Stimulated activated CD4-positive, alpha-beta T cell treated with anti-CD3 and anti-CD28 coated beads, TNF-alpha, amount 100 ng/mL, for 4 hours (primary cell): ENCODE data around the gene CGB3.

Experiments
- DNase-seq, 3 experiments: peaks; one replicate each; pipeline ENCODE4 v3.0.0-alpha.2; 2020; ENCODE audit warnings: low read depth in 3 of 3

Gene CGB3

DNA sequence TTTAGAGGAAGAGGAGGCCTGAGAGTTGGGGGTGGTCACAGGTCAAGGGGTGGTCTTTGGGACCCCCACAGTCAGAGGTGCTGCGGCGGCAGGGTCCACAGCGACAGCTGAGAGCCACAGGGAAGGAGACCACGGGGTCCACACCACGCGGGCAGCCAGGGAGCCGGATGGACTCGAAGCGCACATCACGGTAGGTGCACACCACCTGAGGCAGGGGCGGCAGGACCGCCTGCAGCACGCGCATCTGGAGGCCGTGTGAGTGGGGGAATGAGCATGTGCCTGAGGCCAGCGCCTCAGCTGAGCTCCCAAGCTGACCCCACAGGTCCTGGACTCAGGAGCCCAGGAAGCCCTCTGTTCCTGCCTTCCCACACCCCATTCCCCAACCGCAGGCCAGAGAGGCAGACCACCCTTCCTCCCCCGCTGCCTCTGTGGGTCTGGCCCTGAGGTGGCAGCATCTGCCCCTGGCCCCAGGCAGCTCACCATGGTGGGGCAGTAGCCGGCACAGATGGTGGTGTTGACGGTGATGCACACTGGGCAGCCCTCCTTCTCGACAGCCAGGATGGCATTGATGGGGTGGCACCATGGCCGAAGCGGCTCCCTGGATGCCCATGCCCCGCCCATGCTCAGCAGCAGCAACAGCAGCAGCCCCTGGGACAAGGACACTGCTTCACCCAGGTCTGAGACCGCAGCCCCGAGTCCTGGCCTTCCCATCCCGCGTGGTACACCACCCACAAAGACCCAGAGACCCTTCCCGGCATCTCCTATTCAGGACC lies 7.9 kb downstream of the CGB3 start:
- no peak for DNase-seq

- no peak for DNase-seq
Observed at GRCh38 chr19:49014870-49015255, 9.3 kb downstream of the CGB3 start.

DNA sequence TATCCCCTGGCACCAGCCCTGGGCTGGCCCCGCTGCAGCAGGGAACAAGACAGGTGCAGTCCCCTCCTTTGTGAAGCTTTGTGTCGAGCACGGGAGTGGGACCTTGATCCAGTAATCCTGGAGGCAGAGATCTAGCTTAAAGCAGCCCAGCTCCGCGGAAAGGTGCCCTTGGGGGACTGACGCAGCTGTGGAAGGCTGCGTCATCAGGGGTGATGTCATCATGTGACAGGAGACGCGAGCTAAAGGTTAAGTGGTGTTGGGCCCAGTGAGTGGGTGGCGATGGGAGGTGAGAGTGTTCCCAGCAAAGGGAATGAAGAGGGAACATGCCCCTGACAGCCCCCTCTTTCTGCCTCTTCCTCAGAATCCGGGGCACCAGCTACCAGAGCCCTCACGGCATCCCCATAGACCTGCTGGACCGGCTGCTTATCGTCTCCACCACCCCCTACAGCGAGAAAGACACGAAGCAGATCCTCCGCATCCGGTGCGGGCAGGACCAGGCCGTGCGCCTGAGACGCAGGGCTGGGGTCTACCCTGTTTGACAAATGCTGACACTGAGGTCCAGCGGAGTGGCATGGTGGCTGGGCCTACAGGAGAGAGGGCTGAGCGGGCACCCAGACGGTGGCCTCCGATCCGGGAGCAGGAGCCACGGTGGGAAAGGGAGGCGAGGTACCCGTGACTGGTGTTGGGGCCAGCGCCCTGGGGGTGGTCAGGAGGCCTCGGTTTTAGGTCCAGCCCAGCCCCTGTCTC lies 9.8 kb downstream of the CGB3 start:
- no peak for DNase-seq

DNA sequence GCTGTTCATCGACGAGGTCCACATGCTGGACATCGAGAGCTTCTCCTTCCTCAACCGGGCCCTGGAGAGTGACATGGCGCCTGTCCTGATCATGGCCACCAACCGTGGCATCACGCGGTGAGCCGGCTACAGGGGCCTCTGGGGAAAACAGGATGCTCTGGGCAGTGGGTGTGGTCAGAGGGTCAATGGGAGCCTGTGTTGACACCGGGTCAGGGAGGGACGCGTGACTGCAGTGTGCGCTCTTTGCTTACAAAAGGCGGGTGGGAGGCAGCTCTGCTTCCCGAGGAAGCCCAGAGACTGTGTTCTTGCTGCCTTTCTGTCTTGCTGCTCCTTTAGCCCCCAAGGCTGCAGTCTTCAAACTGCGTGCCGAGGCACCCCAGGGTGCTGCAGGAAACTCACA lies 12.9 kb downstream of the CGB3 start:
- DNase-seq, result no peak

DNA sequence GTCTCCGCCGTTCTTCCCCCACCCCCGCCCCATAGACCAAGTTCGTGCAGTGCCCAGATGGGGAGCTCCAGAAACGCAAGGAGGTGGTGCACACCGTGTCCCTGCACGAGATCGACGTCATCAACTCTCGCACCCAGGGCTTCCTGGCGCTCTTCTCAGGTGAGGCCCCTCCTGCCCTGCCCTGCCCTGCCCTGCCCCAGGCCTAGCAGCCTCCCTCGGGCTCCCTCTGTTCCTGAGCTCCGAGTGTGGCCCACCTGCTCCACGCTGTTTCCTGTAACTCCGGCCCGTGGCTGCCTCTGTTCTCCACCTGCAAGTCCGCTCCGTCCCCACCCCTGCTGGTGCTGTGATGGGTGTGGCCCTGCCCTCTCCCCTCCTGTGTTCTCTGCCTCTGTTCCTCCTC lies 13.7 kb downstream of the CGB3 start:
- no peak for DNase-seq

GRCh38 chr19:49009828-49010227 lies 14.3 kb downstream of the CGB3 start:
- no peak for DNase-seq

GRCh38 chr19:49006905-49007304 lies 17.2 kb downstream of the CGB3 start:
- DNase-seq, result no peak

GRCh38 chr19:49004964-49005614 lies 19.0 kb downstream of the CGB3 start:
- no peak for DNase-seq

DNA sequence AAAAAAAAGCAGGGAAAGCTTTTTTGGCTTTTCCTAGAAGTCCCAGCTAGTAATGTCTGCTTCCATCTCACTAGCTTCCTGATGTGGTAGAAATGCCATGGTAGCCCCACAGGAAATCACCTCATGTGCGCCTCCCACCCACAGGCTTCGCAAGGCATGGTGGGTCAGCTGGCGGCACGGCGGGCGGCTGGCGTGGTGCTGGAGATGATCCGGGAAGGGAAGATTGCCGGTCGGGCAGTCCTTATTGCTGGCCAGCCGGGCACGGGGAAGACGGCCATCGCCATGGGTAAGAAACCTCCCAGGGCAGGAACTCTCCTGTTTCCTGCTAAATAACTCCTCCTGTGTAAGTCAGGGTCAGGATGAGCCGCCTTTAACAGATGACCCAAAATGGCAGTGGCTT lies 20.0 kb downstream of the CGB3 start:
- DNase-seq, result no peak

DNA sequence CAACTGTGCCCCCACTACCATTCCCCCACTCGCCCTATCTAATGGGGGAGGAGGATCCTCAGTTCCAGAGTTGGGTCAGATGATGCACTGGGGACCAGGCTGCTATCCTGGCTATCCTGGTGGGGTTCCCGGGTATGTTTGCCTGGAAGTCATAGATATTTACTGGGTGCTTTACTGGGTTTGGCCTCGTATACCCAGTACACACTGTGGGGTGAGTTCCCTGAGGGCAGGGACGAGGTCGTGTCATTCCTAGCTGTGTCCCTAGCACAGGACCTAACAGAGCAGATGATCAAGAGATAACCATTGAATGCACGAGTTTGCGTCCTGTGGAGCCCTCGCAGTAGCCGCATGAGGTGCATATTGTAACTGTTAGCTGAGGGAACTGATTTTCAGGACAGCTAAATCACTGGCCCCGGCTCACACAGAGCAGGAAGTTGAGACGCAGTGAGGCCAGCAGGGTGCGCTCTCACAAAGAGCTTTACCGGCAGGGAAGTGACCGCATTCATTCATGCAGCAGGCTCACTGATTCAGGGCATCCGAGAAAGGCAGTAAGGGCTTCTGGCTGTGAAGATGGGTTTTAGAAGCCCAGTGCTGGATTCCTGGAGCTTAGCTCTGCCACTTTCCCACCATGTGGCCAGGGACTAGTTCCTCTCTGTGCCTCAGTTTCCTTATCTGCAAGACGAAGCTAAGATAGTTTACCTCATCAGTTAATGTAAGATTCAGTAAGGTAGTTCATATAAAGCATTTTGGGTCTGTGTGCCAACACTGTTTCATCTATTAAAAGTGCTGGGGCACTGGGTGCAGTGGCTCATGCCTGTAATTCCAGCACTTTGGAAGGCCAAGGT lies 24.4 kb downstream of the CGB3 start:
- peak in 2 of 3 experiments; percentile 37 to 48 for DNase-seq

DNA sequence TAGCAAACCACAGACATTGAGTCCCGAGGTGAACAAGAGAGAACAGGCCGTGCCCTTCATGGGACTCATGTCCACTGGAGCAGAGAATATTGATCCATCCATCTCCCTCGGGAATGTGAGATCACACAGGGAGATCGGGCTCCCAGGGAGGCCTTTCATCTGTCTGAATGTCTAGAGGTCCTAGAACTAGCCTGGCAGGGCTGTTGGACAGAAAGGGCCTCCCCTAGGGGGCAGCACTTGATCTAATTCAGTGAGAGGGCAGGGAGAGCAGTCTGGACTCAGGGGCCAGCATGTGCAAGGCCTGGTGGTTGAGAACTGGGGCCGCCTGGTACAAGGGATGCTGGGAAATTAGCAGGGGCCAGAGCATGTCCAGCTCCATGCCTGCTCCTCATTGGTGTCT lies 26.2 kb downstream of the CGB3 start:
- DNase-seq, result no peak

GRCh38 chr19:48994035-48994386 lies 30.1 kb downstream of the CGB3 start:
- DNase-seq, result no peak

GRCh38 chr19:48993175-48994034 lies 30.7 kb downstream of the CGB3 start, which contains the start of the genes GYS1 and RUVBL2:
GYS1 (minus strand) TSS chr19:48993309; CDS start chr19:48993112, 197 bp downstream.
RUVBL2 (plus strand) TSS chr19:48993887; CDS start chr19:48993912, 25 bp downstream.
- DNase-seq, result peak; percentile 99

- peak in 1 of 3 experiments; percentile 16 for DNase-seq
Observed at GRCh38 chr19:48992581-48993174, 31.5 kb downstream of the CGB3 start.

GRCh38 chr19:48991873-48992580 lies 32.1 kb downstream of the CGB3 start:
- DNase-seq, result no peak

- no peak for DNase-seq
Observed at GRCh38 chr19:48991011-48991609, 33.0 kb downstream of the CGB3 start.

- no peak for DNase-seq
Observed at GRCh38 chr19:48990400-48990799, 33.7 kb downstream of the CGB3 start.

DNA sequence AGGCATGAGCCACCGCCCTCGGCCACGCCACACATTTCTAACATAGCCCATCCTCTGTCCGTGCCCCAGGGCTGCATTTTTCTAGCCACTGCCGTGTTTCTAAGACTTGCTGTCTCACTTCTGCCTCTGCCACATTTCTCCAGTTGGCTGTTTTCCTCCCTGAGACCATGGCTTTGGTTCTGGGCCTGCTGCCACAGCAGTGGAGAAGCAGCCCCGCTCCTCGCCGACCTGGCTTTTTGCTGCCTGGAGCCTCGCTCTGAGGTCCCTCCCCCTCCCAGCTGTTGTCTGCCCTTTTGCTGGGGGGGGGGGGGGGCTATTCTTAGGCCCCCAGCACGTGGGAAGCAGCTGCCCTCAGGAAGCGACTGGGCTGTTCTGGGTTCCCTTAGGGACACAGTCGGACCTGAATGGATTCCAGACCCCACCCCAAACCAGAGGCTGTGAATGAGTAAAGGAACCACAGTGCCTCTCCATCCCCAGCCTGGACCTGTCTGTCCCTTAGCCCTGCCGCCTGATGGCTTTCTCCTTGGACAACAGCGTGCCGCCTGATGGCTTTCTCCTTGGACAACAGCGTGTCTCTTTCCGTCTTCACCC lies 34.3 kb downstream of the CGB3 start:
- DNase-seq, result no peak

DNA sequence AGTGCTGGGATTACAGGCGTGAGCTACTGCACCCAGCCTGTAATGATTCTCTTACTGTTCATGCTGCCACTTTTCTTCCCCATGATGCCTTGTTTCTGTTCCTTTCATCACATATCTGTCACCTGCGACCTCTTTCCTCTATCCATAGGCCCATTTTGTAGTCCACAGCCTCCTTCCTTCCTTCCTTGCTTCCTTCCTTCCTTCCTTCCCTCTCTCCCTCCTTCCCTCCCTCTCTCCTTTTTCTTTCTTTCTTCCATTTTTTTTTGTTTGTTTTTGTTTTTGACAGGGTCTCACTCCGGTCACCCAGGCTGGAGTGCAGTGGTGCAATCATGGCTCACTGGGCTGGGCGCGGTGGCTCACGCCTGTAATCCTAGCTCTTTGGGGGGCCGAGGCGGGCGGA lies 35.3 kb downstream of the CGB3 start:
- DNase-seq, result no peak
